Fibroblast of lung (primary cell): ENCODE data around the gene EPHB1.

Experiments used
- CTCF ChIP-seq, 2 donors: IDR thresholded peaks in 1 of 2; conservative IDR thresholded peaks in 1 of 2; 1 replicate in 1 of 2; 2 replicates in 1 of 2; pipeline ENCODE4 v1.5.1; 2011 to 2012; ENCODE audit warnings: low read length in 2 of 2, control low read depth in 1 of 2, inconsistent platforms in 1 of 2, low read depth in 1 of 2, mild to moderate bottlenecking in 1 of 2
- EZH2 ChIP-seq: IDR thresholded peaks from 2 replicates; pipeline ENCODE4 v1.5.1; 2012; ENCODE audit warnings: low read length, control low read depth, mild to moderate bottlenecking; ENCODE audit errors: missing control alignments

GRCh38 chr3:134959516-134959915 is 164.5 kb downstream of the EPHB1 start:
- TF ChIP-seq CTCF (conservative IDR thresholded peaks at IDR 0.05 in 1 of 2, IDR thresholded peaks at IDR 0.05 in 1 of 2; ENCODE audit: low read depth in 1 of 2, low read length in 2 of 2) = no peak
- TF ChIP-seq EZH2 = no peak
